HG02840 (cell line): ENCODE data around the gene ABCC3.

Experiments used
- ATAC-seq: cut with Tn5 transposase; IDR thresholded peaks from one replicate; pipeline ENCODE4 v1.9.1; 2021; ENCODE audit warnings: mild to moderate bottlenecking, moderate library complexity, moderate number of reproducible peaks; ENCODE audit not compliant: unreplicated experiment, low FRiP score

ABCC3 gene

DNA sequence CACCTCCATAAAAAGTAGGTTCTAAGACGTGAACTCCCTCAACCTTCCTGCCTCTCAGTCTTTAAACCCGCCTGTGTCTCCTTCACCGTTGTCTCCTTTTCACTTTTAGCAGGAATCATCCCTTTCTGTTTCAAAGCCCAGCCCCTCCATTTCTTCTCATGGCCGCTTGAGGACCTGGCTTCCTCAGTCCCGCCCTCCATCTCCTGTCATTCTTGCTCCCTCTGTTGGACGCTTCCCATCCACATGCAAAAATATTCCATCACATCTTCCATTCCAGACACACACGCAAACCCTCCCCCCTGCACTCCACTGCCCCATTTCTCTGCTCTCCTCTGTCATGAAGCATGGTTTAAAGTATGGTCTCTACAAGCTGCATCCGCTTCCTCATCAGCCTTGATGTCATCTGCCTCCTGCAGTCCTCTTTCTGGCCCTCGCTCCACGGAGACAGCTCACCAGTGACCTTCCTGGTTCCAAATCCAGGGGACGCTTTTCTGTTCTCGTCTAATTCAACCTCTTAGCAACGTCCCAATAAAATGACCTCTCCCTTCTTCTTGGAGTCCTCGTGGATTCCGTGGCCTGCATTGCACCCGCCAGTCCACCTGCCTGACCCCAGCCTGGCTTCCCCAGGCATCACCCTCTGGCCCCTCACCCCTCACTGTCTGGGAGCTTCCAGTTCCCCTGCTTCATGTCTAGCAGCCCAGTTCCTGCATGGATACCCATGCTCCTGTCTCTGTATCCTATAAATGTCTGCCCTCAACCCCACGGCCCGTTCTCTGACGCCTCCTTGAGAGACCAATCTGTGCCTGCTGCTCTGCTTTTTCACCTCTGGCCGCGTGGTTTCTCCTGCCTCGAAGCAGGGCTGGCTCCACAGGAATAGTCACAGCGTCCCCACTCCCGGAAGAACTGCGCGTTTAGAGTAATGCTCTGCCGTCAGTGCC, 46.9 kb downstream of the ABCC3 start:
- no peak for ATAC-seq

DNA sequence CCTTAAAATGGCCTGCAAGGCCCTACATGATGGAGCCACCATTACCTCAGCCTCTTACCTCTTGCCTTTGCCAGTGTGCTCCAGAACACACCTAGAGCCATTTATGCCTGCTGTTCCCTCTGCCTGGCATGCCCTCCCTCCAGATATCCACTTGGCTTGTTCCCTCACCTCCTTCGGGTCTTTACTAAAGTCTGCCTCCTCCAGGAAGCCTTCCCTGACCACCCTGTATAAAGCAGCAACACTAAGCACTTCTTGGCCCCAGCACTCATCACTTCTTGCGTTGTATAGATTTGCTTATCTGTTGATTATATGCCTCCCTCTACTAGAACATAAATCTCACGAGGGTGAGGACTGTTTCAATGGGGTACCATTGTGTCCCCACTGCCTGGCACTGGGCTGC, 47.8 kb downstream of the ABCC3 start:
- no peak for ATAC-seq

DNA sequence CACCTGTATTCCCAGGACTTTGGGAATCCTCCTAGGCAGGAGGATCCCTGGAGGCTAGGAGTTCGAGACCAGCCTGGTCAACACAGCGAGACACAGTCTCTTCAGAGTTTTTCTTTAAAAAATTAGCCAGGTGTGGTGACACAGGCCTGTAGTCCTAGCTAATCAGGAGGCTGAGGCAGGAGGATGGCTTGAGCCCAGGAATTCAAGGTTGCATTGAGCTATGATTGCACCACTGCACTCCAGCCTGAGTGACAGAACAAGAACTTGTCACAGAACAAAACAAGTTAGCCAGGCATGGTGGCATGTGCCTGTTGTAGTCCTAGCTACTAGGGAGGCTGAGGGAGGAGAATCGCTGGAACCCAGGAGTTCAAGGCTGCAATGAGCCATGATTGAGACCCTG, 48.3 kb downstream of the ABCC3 start:
- no peak for ATAC-seq

DNA sequence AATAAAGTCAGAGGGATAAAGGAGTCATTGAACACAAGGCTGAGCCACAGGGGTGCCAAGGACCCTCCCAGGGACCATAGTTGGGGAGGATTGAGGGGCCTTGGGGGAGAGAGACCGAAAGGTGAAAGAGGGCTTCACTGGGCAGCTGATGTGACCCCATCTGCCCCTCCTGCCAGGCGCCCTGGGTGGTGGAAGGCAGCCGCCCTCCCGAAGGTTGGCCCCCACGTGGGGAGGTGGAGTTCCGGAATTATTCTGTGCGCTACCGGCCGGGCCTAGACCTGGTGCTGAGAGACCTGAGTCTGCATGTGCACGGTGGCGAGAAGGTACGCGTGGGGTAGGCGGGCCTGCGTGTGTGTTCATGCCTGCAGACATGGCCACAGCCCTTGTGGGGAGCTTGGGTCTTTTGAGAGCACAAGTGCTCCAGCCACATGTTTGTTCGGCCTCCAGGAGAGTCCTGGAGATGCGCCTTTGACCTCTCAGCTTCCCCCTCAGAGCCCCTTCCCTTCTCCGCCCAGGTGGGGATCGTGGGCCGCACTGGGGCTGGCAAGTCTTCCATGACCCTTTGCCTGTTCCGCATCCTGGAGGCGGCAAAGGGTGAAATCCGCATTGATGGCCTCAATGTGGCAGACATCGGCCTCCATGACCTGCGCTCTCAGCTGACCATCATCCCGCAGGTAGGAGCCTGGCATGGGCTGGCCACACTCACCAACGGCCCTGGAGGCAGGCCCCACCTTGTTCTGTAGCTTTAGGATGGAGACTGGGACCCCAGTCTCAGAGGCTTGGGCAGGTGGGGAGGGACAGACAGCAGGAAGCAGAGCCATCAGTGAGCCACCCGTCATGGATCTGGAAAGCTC, 49.0 kb downstream of the ABCC3 start:
- ATAC-seq: no peak

GRCh38 chr17:50684288-50684611, 49.6 kb downstream of the ABCC3 start:
- no peak for ATAC-seq

- no peak for ATAC-seq
Measured at GRCh38 chr17:50684612-50685333, 50.1 kb downstream of the ABCC3 start.

- ATAC-seq: no peak
Measured at GRCh38 chr17:50685334-50685665, 50.6 kb downstream of the ABCC3 start.

DNA sequence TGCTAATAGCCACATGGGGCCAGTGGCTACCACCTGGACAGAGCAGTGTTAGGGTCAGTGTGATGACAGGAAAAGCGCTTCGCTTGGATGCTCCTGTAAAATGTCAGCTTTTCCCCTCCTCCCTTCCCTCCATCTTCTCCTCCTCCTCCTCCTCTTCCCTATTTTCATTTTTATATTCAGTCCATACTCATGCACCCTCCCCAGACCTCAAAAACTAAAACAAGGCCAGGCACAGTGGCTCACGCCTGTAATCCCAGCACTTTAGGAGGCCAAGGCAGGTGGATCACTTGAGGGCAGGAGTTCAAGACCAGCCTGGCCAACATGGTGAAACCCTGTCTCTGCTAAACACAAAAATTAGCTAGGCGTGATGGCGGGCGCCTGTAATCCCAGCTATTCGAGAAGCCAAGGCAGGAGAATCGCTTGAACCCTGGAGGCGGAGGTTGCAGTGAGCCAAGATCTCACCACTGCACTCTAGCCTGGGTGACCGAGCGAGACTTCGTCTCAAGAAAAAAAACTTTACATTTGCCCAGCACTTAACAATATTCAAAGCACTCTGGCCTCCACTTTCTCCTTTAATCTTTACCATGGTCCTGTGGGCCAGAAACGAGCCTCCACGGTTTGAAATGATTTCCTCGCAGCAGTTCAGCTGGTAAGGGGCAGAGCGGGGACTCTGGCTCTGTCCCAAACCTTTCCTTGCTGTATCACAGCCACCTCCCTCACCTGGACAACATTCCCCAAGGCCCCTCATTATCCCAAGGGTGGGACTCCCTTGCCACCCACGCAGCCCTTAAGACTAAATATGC, 51.2 kb downstream of the ABCC3 start:
- ATAC-seq: no peak

GRCh38 chr17:50686494-50687199, 52.0 kb downstream of the ABCC3 start:
- ATAC-seq: no peak

DNA sequence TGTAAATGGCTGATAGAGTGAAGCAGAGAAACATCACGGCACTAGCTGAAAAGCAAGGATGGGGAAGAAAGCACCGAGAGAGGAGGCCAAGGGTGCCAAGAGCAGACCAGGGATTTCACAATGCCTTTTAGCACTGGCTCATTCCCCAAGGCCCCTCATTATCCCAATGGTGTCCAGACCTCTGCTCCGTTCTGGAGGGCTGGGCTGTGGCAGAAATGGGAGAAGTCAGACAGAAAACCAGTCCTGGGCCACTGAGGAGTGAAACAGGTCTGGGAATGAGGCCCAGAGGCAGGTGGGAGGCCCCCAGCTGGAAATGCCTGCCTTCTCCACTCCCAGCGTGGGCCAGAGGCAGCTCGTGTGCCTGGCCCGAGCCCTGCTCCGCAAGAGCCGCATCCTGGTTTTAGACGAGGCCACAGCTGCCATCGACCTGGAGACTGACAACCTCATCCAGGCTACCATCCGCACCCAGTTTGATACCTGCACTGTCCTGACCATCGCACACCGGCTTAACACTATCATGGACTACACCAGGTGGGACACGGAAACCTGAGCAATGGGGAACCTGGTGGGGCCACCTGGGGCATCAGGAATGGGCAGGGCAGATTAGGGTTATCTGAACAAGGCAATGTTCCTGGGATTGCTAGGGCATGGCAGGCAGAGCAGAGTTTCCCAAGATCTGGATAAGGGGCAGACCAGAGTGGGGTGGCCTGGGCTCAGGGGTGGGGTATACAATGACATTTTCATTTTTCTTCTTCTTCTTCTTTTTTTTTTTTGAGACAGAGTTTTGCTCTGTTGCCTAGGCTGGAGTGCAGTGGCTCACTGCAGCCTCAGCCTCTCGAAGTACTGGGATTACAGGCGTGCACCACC, 52.8 kb downstream of the ABCC3 start:
- ATAC-seq: no peak

DNA sequence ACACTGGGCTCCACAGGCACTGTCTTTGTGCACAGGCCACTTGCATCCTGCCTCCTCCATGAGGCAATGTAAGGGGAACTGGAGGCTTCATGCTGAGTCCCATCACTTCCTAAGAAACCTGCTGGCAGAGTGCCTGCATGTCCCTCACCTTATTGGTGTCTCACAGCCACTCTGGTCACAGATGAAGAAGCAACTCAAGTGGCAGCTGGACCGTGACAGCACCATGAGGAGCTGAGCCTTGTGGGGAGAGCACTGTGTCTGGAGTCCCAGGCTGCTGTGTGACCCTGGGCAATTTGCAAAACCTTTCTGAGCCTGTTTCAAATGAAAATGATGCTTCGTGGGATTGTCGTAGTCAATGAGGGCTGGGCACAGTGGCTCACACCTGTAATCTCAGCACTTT, 53.6 kb downstream of the ABCC3 start:
- no peak for ATAC-seq

DNA sequence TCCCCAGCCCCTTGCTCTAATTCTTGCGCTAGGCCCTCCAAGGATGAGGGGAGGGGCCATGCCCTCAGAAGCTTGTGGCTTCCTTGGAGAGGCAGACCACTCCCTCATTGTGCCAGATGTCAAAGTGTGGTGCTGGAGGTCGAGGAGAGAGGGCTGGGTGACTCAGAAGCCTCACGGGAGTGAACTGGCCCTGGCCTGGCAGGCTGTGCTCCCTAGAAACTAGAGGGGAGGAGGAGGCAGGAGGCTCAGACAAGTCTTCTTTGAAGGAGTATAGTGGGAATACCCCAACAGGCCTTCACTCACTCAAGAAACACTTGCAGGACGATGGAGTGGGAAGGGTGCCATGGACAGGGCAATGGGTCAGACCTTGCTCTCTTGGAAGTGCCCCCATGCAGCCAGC, 54.6 kb downstream of the ABCC3 start:
- no peak for ATAC-seq

DNA sequence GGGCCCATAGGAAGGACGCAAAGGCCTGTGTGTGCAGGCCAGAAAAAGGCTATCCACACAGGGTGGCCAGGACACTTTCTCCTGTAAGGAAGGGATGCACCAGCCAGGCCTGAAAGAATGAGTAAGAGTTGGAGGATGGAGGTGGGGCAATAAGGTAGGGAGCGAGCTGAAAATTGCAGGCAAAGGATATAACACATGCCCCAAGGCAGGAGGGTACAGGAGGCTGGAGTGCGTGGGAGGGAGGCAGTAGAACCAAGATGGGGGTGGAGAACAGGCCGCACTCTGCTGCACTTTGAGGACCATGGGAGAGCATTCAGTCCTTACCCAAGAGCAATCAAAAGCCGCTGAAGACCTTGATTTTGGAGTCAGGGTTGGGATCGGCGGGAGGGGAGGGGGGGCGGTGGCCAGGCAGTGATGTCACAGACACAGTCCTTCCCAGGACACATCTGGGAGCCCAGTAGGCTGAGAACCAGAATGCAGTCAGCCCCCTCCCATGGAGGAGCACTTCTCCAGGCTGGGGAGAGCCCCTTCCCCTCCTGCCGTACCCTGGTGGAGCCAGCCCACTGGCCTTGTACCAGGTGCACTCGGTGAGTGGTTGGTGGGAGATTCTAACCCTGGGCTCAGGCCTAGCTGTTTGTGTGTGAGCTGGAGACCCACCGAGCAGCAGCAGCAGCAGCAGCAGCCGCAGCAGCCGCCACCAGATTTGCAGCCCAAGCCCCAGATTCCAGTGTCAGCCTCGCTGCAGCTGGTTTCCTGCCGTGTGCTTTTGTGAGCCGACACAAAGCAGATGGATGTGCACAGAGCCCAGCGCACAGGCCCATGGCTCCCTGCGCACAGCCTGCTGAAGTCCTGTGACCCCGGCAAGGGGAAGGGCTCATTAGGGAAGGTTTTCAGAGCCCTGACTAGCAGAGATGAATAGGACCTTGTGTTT, 55.5 kb downstream of the ABCC3 start:
- ATAC-seq: no peak

- ATAC-seq: no peak
Measured at GRCh38 chr17:50690887-50691549, 56.3 kb downstream of the ABCC3 start.

DNA sequence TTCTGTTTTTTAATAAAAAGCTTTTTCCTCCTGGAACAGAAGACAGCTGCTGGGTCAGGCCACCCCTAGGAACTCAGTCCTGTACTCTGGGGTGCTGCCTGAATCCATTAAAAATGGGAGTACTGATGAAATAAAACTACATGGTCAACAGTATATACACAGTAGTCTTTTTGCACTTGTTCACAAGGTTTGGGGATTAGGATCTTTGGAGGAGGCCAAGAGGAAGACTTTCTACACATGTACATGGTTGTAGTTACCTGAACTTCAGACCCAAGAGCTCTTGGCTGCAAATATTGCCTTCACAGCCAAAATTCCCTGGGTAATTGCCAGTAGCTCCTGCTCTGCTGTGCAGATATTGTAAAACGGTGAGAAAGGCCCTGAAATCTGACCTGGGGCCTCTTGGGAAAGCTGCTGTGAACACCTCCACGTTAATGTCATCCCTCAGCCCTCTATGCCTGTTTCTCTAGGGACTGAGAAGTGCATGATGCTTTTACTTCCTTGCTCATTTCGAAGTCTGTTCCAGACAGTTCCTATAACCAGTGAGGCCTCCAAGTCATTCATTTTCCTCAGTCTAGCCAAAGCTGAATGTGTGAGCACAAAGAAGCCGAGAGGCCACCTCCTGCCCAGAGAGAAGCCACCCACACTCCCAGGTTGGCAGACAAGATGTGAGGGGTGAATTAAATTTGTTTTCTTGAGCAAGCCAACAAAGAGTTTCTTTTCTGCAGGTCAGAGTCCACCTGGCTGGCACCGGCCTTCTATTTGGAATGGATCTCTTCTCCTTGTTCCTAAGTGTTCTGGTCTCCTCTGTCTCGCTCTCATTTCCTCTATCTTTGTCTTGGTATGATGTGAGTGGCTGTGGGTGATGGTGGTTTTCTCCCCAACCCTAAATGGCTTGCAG, 57.1 kb downstream of the ABCC3 start:
- no peak for ATAC-seq

DNA sequence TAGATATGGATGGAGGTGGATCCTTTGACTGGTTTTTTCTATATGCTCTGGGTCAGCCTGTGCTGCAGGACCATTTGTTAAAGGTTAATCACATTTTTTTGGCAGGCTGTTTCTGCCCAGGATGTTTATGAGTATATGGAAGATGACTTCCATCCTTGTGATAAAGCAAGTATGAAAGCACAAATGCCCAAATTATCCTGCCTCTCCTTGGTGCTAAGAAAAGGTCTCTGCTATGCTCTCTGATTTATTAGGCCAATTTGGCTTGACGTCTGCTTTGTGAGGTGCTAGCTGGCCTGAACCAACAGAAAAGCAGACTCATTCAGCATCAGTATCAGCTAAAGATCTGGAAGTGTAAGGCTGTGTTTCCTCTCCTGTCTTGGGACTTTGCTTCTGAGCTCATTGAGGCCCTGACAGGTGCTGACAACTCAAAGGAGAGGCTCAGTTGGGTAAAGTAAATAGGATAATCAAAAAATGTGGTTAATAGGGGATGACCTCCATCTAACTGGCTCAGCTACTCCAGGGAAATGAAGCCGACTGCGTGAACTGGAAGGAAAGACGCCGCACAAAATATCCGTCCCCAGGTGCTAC, 57.9 kb downstream of the ABCC3 start:
- no peak for ATAC-seq
